Measurements from ENCODE around the gene PTPRN2. TPM values are rescaled to one million over a fixed set of nuclear protein-coding genes. Genes with fewer than 3 reads are reported as not detected.

PTPRN2 gene
- total RNA-seq, 8 experiments from 2014 or later, result 0.10 to 19.7 (median 10.8) TPM; not detected in 1

DNA sequence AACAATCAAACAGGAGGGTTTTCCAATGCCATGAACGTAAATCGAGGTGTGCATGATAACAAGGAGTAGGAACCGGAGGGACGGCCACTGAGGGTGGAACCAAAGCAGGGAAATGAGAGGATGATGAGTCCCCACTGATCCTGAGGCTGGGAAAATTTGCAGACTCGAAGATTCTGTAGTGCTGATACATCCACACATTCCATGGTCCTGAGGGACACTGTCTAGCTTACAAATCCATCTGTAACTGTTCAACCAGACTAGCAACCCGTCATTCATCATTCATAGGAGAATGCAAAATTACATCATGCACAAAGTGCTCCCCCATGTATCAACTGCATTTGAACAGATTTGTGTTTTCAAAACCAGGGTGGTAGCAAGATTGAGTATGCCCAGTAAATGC, 189.7 kb downstream of the PTPRN2 start:
- ATAC-seq (replicated peaks in 6 of 8), result no peak
- H3K4me3 ChIP-seq, result no peak overlapping the region
- in situ Hi-C loops (cut with MboI; ENCODE audit: low pct_unique_long_range_greater_than_20kb in 2 of 9, low sequenced_read_pairs in 9 of 9, unreplicated experiment in 9 of 9), result no loop called here
- no peak overlapping the region for H3K27ac ChIP-seq
- WGBS, 10 experiments, result 10 to 95% (median 60%) methylated on average over 2 to 5 of the region's 6 CpGs; no CpG with 5 or more reads in 4 of the 10 experiments
- H3K4me1 ChIP-seq (replicated peaks in 1 of 2), result peaks cover 0 to 2% of the 10 kb centered on the region in 2 donors

DNA sequence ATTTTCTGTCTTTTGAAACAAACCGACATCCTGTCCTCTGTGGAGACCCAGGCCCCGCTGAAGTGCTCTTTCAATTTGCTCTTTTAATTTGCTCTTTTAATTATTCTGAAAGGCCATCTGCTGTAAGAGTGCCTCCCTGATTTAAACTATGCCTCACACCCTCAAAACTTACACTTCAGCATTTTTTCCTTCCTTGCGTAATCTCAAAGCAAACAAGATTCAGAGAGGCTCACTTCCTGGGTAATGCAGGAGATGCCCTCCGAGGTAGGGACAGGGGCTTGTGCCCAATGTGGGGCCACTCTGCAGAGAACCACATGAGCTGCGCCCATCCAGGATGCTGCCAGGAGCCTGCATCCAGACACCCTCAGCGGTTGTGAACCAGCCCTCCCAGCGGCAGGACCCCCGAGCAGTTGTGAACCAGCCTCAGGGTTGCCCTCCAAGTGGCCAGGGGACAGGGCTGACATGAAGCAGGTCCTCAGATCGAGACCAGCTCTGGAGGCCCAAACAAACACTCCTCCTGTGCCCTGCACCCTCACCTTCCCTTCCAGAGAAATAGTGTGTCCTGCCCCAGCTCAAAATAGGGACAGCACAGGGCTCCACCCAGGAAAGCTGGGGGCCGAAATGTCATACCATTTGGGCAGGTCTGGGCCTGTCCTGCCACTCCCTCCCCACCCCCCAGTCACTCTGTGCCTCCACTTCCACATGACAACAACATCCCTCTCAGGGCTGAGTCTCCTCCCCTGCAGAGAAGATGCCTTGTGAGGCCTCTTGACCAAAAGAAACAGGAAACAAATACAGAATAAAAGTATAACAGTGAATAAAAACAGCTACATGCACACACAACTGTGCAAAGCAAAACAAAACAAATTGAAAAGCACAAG, 190.4 kb downstream of the PTPRN2 start:
- 0 to 93% (median 54%) methylated on average over 1 to 8 of the region's 10 CpGs; no CpG with 5 or more reads in 1 of the 10 experiments for WGBS, 10 experiments
- Histone ChIP-seq H3K27ac (no peak overlapping the region), H3K4me3 (no peak overlapping the region), H3K4me1 (replicated peaks in 1 of 2) (peaks cover 0 to 2% of the 10 kb centered on the region in 2 donors)
- in situ Hi-C loops (cut with MboI; ENCODE audit: low pct_unique_long_range_greater_than_20kb in 2 of 9, low sequenced_read_pairs in 9 of 9, unreplicated experiment in 9 of 9), result no loop called here
- ATAC-seq (replicated peaks in 6 of 8), result peak in 2 of 8 experiments; percentile 14 to 64

DNA sequence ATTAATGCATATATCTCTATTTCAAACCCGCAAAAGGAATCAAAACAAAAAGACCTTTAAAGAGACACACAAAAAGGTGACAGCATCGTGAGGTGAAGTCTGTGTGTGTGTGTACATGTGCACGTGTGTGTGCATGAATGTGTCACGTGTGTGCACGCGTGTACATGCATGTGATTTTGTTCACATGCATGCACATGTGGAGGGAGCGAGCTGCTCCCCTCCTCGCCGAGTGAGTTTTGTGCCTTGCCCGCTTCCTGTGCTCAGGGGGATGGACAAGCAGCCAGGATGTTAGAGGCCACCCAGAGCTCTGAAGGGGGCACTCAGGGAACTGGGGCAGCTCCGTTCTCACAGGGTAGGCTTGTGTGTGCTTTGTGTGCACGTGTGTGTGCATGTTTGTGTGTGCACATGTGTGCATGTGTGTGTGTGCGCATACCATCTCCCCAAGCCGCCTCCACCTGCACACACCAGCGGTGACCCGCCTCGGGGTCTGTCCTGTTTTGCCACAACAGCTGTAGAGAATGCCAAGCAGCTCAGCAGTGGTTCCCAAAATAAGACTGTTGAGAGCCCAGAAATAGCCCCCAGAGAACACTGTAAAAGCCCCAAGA, 191.2 kb downstream of the PTPRN2 start:
- H3K4me1 ChIP-seq (replicated peaks in 1 of 2), result peaks cover 0 to 2% of the 10 kb centered on the region in 2 donors
- in situ Hi-C loops (cut with MboI; ENCODE audit: low pct_unique_long_range_greater_than_20kb in 2 of 9, low sequenced_read_pairs in 9 of 9, unreplicated experiment in 9 of 9), result no loop called here
- no peak overlapping the region for H3K27ac ChIP-seq
- peak in 4 of 8 experiments; percentile 15 to 37 (median 34) for ATAC-seq (replicated peaks in 6 of 8)
- no peak overlapping the region for H3K4me3 ChIP-seq
- WGBS, 10 experiments, result 38 to 93% (median 64%) methylated on average over 3 to 7 of the region's 17 CpGs; no CpG with 5 or more reads in 4 of the 10 experiments

DNA sequence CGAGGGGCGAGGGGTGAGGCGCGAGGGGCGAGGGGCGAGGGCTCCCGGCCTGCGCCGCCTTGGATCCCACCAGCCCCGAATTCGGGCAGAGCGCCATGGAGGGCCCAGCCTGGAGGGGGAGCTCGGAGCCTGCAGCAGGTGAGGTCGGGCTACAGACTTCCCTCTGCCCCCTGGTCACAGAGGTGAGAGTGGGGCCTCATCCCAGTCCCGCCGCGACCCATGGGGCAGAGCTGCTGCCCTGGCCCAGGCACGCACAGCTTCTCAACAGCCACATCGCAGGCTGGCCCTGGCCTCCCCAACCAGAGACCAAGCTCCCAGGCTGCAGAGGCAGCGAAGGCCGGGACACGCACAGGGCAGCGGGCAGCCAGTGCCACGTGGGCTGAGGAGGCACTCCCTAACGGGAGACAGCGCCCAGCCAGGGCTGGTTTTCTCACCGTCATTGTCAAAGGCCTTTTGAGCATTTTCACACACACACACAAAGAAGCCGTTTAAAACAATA, 191.8 kb downstream of the PTPRN2 start:
- Histone ChIP-seq H3K4me3 (no peak overlapping the region), H3K4me1 (replicated peaks in 1 of 2) (peaks cover 0 to 2% of the 10 kb centered on the region in 2 donors), H3K27ac (peak overlapping the region in 1 of 2 donors; percentile 51)
- in situ Hi-C loops (cut with MboI; ENCODE audit: low pct_unique_long_range_greater_than_20kb in 2 of 9, low sequenced_read_pairs in 9 of 9, unreplicated experiment in 9 of 9), result no loop called here
- ATAC-seq (replicated peaks in 6 of 8), result peak in 5 of 8 experiments; percentile 22 to 83 (median 78)
- 33 to 67% (median 59%) methylated on average over 3 to 10 of the region's 28 CpGs; no CpG with 5 or more reads in 6 of the 10 experiments for WGBS, 10 experiments

DNA sequence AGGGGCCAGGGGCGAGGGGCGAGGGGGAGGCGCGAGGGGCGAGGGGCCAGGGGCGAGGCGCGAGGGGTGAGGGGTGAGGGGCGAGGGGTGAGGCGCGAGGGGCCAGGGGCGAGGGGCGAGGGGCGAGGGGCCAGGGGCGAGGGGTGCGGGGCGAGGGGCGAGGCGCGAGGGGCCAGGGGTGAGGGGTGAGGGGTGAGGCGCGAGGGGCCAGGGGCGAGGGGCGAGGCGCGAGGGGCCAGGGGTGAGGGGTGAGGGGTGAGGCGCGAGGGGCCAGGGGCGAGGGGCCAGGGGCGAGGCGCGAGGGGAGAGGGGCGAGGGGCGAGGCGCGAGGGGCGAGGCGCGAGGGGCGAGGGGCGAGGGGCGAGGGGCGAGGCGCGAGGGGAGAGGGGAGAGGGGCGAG, 192.3 kb downstream of the PTPRN2 start:
- in situ Hi-C loops (cut with MboI; ENCODE audit: low pct_unique_long_range_greater_than_20kb in 2 of 9, low sequenced_read_pairs in 9 of 9, unreplicated experiment in 9 of 9), result no loop called here
- WGBS, 10 experiments, result no CpG with 5 or more reads among the region's 46 CpGs
- ATAC-seq (replicated peaks in 6 of 8), result no peak
- no peak overlapping the region for H3K27ac ChIP-seq
- H3K4me1 ChIP-seq (replicated peaks in 1 of 2), result peaks cover 0 to 2% of the 10 kb centered on the region in 2 donors
- H3K4me3 ChIP-seq, result no peak overlapping the region

DNA sequence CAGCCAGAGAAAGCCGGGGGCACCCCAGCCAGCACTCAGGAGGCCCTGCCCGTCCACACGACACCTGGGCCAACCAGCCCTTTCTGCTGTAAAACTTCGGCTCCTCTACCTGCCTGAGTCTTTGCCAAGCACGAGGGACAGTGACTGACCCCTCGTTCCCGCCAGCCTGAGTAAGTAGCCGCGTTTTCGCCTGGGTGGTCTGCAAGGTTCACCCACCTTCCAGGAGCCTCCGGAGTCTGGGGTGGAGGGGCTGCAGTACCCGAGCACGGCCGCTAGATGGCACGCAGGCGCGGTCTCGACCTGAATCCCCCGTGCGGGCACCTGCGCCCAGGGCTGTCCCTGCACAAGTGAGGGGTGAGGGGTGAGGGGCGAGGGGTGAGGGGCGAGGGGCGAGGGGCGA, 192.7 kb downstream of the PTPRN2 start:
- Histone ChIP-seq H3K4me3 (no peak overlapping the region), H3K4me1 (replicated peaks in 1 of 2) (peaks cover 0 to 2% of the 10 kb centered on the region in 2 donors), H3K27ac (peak overlapping the region in 1 of 2 donors; percentile 41)
- in situ Hi-C loops (cut with MboI; ENCODE audit: low pct_unique_long_range_greater_than_20kb in 2 of 9, low sequenced_read_pairs in 9 of 9, unreplicated experiment in 9 of 9), result no loop called here
- WGBS, 10 experiments, result 13 to 83% (median 27%) methylated on average over 3 of the region's 25 CpGs; no CpG with 5 or more reads in 7 of the 10 experiments
- ATAC-seq (replicated peaks in 6 of 8), result peak in 3 of 8 experiments; percentile 44 to 54 (median 52)

DNA sequence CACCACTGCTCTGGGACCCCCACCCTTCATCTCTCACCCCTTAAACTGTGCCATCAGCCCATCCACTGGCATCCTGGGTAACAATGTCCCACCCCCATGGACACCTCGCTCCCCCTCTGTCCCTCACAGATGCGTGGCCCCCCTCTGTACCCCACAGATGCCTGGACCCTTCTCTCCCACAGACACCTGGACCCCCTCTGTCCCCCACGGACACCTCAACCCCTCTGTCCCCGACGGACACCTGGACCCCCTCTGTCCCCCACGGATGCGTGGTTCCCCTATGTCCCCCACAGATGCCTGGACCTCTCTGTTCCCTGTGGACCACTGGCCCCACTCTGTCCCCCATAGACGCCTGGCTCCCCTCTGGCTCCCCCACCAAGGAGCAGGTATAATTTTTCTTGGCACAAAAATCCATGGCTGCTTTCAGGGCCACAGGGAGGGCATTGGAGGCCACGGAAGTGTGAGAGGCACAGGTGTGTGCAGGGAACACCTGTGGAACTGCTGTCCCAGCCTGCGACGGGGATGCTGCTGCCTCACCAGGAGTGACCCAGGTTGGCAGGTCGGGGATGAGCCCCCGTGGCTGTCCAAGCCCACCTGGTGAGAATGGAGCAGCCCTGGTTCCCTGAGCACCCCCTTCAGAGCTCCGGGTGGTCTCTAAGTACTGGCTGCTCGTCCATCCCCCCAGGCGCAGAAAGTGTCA, 193.5 kb downstream of the PTPRN2 start:
- 46 to 84% (median 80%) methylated on average over 3 to 5 of the region's 16 CpGs; no CpG with 5 or more reads in 7 of the 10 experiments for WGBS, 10 experiments
- H3K4me3 ChIP-seq, result no peak overlapping the region
- H3K4me1 ChIP-seq (replicated peaks in 1 of 2), result peaks cover 0 to 7% of the 10 kb centered on the region in 2 donors
- no peak for ATAC-seq (replicated peaks in 6 of 8)
- in situ Hi-C loops (cut with MboI; ENCODE audit: low pct_unique_long_range_greater_than_20kb in 2 of 9, low sequenced_read_pairs in 9 of 9, unreplicated experiment in 9 of 9), result no loop called here
- no peak overlapping the region for H3K27ac ChIP-seq

DNA sequence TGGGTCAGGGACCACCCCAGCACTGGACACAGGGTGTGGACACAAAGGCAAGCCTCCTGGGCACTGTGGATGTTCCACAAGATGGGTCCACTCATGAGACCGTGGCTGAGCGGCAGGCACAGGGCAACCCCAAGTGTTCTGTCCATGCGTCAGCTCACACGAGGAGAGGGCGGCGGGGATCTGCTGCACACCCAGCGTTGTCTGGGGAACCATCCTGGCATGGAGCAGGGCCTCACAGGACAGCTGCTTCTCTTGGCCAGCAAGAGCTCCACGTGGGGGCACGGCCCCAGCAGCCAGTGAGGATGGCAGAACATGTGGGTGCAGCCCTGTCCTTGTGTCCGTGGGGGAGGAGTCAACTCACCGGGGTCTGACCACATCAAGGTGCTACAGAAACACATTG, 195.4 kb downstream of the PTPRN2 start:
- no peak overlapping the region for H3K4me3 ChIP-seq
- peaks cover 0 to 7% of the 10 kb centered on the region in 2 donors for H3K4me1 ChIP-seq (replicated peaks in 1 of 2)
- in situ Hi-C loops (cut with MboI; ENCODE audit: low pct_unique_long_range_greater_than_20kb in 2 of 9, low sequenced_read_pairs in 9 of 9, unreplicated experiment in 9 of 9), result no loop called here
- peak in 3 of 8 experiments; percentile 19 to 49 (median 47) for ATAC-seq (replicated peaks in 6 of 8)
- WGBS, 10 experiments, result 0 to 97% (median 55%) methylated on average over 1 to 5 of the region's 11 CpGs; no CpG with 5 or more reads in 6 of the 10 experiments
- no peak overlapping the region for H3K27ac ChIP-seq

DNA sequence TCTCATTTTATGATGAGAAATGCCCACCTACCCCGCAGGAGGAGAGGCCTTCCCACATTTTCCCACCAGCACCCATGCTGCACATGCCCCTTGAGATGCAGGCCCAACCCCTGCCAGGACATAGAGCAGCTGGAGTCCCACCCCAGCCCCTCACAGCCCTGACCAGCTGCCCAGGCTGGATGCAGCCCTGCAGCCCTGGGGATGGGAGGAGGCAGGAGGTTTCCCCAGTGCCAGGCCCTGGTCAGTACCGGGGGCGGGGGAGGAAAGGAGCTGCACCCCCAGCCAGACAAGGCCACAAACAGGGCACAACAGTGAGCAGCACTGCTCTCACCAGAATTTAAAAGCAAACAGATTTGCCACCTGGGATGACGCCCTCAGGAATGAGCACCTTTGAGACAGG, 196.1 kb downstream of the PTPRN2 start:
- no peak for ATAC-seq (replicated peaks in 6 of 8)
- no peak overlapping the region for H3K27ac ChIP-seq
- WGBS, 10 experiments, result 80 to 100% (median 83%) methylated on average over 1 to 2 of the region's 4 CpGs; no CpG with 5 or more reads in 7 of the 10 experiments

DNA sequence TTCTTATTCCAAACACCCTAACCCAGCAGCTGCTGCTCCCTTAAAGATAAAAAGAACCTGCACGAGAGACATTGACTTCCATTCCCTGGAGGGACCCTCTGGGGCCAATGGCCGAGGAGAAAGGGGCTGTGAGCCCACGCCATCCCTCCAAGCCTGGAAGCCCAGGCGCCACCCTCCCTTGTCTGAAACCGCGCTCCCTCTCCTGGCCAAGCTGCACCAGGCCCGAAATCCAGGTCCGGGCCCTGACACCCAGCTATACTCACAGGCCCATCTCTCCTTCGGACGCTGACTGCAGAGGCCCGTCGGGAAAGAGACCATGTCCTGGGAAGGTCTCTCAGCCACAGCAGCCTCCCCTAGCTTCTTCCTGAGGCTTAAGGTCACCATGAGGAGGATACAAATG, 196.5 kb downstream of the PTPRN2 start:
- WGBS, 10 experiments, result 0 to 100% (median 68%) methylated on average over 1 to 11 of the region's 12 CpGs; no CpG with 5 or more reads in 4 of the 10 experiments
- in situ Hi-C loops (cut with MboI; ENCODE audit: low pct_unique_long_range_greater_than_20kb in 2 of 9, low sequenced_read_pairs in 9 of 9, unreplicated experiment in 9 of 9), result no loop called here
- ATAC-seq (replicated peaks in 6 of 8), result no peak
- no peak overlapping the region for H3K27ac ChIP-seq
- H3K4me3 ChIP-seq, result no peak overlapping the region
- H3K4me1 ChIP-seq (replicated peaks in 1 of 2), result peaks cover 0 to 7% of the 10 kb centered on the region in 2 donors

More for the DNA sequence above, 196.1 kb downstream of the PTPRN2 start:
- Histone ChIP-seq H3K4me3 (no peak overlapping the region), H3K4me1 (replicated peaks in 1 of 2) (peaks cover 0 to 7% of the 10 kb centered on the region in 2 donors)
- in situ Hi-C loops (cut with MboI; ENCODE audit: low pct_unique_long_range_greater_than_20kb in 2 of 9, low sequenced_read_pairs in 9 of 9, unreplicated experiment in 9 of 9), result no loop called here

DNA sequence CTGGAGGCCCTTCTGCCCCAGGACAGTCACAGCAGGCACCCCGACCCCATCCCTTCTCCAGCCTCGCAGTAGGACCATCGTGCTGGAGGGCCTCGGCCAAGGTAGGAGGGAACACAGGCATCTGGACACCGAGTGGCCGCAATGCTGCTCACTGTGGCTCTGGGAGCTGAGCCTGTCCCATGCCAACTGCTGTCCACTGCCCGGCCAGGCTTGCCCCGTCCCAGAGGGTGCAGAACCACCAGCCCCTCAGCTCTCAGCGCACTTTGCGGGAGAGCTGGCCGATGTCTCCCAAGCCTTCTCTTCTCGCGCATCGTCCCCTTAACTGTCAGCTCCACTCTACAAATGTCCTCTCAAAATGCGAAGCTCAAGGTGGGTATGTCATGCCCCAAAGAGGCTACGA, 197.2 kb downstream of the PTPRN2 start:
- Histone ChIP-seq H3K27ac (no peak overlapping the region), H3K4me1 (replicated peaks in 1 of 2) (peaks cover 0 to 5% of the 10 kb centered on the region in 2 donors), H3K4me3 (no peak overlapping the region)
- no peak for ATAC-seq (replicated peaks in 6 of 8)
- 80 to 100% methylated on average over 3 of the region's 16 CpGs; no CpG with 5 or more reads in 8 of the 10 experiments for WGBS, 10 experiments
- in situ Hi-C loops (cut with MboI; ENCODE audit: low pct_unique_long_range_greater_than_20kb in 2 of 9, low sequenced_read_pairs in 9 of 9, unreplicated experiment in 9 of 9), result no loop called here

DNA sequence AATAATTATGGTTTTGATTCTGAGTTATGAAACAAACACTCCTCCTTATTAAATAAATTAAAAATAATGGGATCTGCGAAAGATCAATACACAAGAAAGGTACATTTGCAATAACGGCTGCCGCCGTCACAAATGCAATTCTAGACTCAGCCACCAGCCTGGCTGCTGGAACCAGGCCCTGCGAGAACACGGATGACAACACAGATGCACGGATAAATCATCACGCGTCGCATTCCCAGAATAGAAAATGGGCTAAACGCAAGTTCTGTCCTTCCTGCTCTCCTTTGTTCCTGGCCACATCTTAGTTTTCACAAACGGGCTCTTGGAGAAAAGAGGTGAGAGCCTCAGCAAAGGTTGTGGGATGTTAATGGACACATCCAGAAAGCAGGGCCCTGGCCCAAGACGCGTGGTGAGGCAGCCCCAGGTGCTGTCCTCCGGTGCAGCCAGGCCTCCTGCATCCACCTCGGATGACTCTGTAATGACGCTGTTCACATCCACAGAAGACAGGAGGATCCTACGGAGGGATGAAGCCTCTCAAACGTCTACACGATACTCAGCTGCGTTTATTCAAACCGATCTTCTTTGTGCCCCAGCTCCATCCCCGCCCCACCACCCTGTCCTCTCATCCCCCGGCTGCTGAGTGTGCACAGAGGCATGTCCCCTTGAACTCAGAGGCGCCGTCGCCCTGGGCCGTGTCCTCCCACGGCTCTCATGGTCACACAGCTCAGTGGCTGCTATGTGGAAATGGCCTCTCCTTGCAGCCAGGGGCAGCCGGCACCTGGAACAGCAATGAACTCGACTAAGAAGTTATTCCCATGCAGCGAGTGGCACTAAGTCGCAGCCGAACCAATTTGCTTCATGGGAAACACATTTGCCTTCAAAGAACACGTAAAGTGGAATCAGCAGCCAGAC, 197.9 kb downstream of the PTPRN2 start:
- H3K27ac ChIP-seq, result no peak overlapping the region
- no peak for ATAC-seq (replicated peaks in 6 of 8)
- H3K4me1 ChIP-seq (replicated peaks in 1 of 2), result peaks cover 0 to 5% of the 10 kb centered on the region in 2 donors
- WGBS, 10 experiments, result 25 to 100% (median 80%) methylated on average over 1 to 8 of the region's 35 CpGs; no CpG with 5 or more reads in 2 of the 10 experiments
- H3K4me3 ChIP-seq, result no peak overlapping the region
- in situ Hi-C loops (cut with MboI; ENCODE audit: low pct_unique_long_range_greater_than_20kb in 2 of 9, low sequenced_read_pairs in 9 of 9, unreplicated experiment in 9 of 9), result no loop called here
